ENCODE results near the gene WEE1. TPM values are rescaled to one million over a fixed set of nuclear protein-coding genes. Genes with fewer than 3 reads are reported as not detected.
"Not testable (repeated sequence)": the region's sequence is repeated elsewhere in the genome, so short reads cannot be mapped to it uniquely, and the experiment has no call there.

WEE1 gene
- total RNA-seq, 1 donor from 2014 or later, result 66.6 TPM

- no peak for TF ChIP-seq CTCF (conservative IDR thresholded peaks at IDR 0.05)
- Mint-ChIP-seq H3K4me3 (no peak overlapping the region), H3K27me3 (ENCODE audit: low read depth) (no peaks in the 10 kb centered on the region), H3K36me3 (ENCODE audit: low read depth) (no peaks in the 10 kb centered on the region), H3K9me3 (peaks cover 3% of the 10 kb centered on the region), H3K4me1 (peaks cover 21% of the 10 kb centered on the region), H3K27ac (ENCODE audit: unreplicated experiment) (no peak overlapping the region)
- no peak for DNase-seq (ENCODE audit: low read depth, low spot score)
Measured at GRCh38 chr11:9619971-9620370, 46.5 kb downstream of the WEE1 start.

- not testable (repeated sequence) for H3K27me3 Mint-ChIP-seq (ENCODE audit: low read depth); H3K27ac Mint-ChIP-seq (ENCODE audit: unreplicated experiment); DNase-seq (ENCODE audit: low read depth, low spot score); H3K4me3 Mint-ChIP-seq; H3K36me3 Mint-ChIP-seq (ENCODE audit: low read depth); H3K9me3 Mint-ChIP-seq
- H3K4me1 Mint-ChIP-seq, result peaks cover 45% of the 10 kb centered on the region
Measured at GRCh38 chr11:9622353-9622752, 48.9 kb downstream of the WEE1 start.

- peaks cover 46% of the 10 kb centered on the region for H3K4me1 Mint-ChIP-seq
- not testable (repeated sequence) for H3K4me3 Mint-ChIP-seq; H3K36me3 Mint-ChIP-seq (ENCODE audit: low read depth); H3K27ac Mint-ChIP-seq (ENCODE audit: unreplicated experiment); H3K27me3 Mint-ChIP-seq (ENCODE audit: low read depth); DNase-seq (ENCODE audit: low read depth, low spot score); H3K9me3 Mint-ChIP-seq
Measured at GRCh38 chr11:9623053-9623452, 49.6 kb downstream of the WEE1 start.

- no peak for DNase-seq (ENCODE audit: low read depth, low spot score)
- H3K27ac Mint-ChIP-seq (ENCODE audit: unreplicated experiment), result no peak overlapping the region
- TF ChIP-seq CTCF (conservative IDR thresholded peaks at IDR 0.05), result no peak
- no peaks in the 10 kb centered on the region for H3K9me3 Mint-ChIP-seq
- H3K4me1 Mint-ChIP-seq, result peaks cover 46% of the 10 kb centered on the region
- H3K36me3 Mint-ChIP-seq (ENCODE audit: low read depth), result no peaks in the 10 kb centered on the region
- no peak overlapping the region for H3K4me3 Mint-ChIP-seq
- H3K27me3 Mint-ChIP-seq (ENCODE audit: low read depth), result no peaks in the 10 kb centered on the region
Measured at GRCh38 chr11:9624448-9624847, 51.0 kb downstream of the WEE1 start.

- H3K4me3 Mint-ChIP-seq, result no peak overlapping the region
- DNase-seq (ENCODE audit: low read depth, low spot score), result no peak
- no peak for TF ChIP-seq CTCF (conservative IDR thresholded peaks at IDR 0.05)
- H3K9me3 Mint-ChIP-seq, result no peaks in the 10 kb centered on the region
- H3K27ac Mint-ChIP-seq (ENCODE audit: unreplicated experiment), result no peak overlapping the region
- H3K36me3 Mint-ChIP-seq (ENCODE audit: low read depth), result no peaks in the 10 kb centered on the region
- no peaks in the 10 kb centered on the region for H3K27me3 Mint-ChIP-seq (ENCODE audit: low read depth)
- peaks cover 39% of the 10 kb centered on the region for H3K4me1 Mint-ChIP-seq
Measured at GRCh38 chr11:9625162-9625561, 51.7 kb downstream of the WEE1 start.

GRCh38 chr11:9625728-9626127, 52.3 kb downstream of the WEE1 start:
- H3K27me3 Mint-ChIP-seq (ENCODE audit: low read depth), result no peaks in the 10 kb centered on the region
- no peak overlapping the region for H3K4me3 Mint-ChIP-seq
- H3K27ac Mint-ChIP-seq (ENCODE audit: unreplicated experiment), result no peak overlapping the region
- TF ChIP-seq CTCF (conservative IDR thresholded peaks at IDR 0.05), result no peak
- H3K4me1 Mint-ChIP-seq, result peaks cover 39% of the 10 kb centered on the region
- no peaks in the 10 kb centered on the region for H3K9me3 Mint-ChIP-seq
- DNase-seq (ENCODE audit: low read depth, low spot score), result no peak
- H3K36me3 Mint-ChIP-seq (ENCODE audit: low read depth), result no peaks in the 10 kb centered on the region

All from neural crest cell (in vitro differentiated cells).